K562 (cell line): ENCODE measurements around the gene CAPN8. TPM values are rescaled to one million over a fixed set of nuclear protein-coding genes. Genes with fewer than 3 reads are reported as not detected.
A peak's percentile ranks its signal among the peaks of the same experiment; 100 is the strongest.

Source experiments
- CBFA2T3 ChIP-seq: fragments of 450-650 bp; IDR thresholded peaks from 2 replicates; pipeline ENCODE4 v1.6.1; 2017
- HDAC3 ChIP-seq: fragments of 450-650 bp; IDR thresholded peaks from 2 replicates; pipeline ENCODE4 v1.6.1; 2018; ENCODE audit warnings: borderline replicate concordance, mild to moderate bottlenecking, moderate library complexity; ENCODE audit not compliant: partially characterized antibody
- MTA1 ChIP-seq: fragments of 450-650 bp; IDR thresholded peaks from 2 replicates; pipeline ENCODE4 v1.6.1; 2017; ENCODE audit warnings: borderline replicate concordance
- PYGO2 ChIP-seq: fragments of 450-650 bp; IDR thresholded peaks from 2 replicates; pipeline ENCODE4 v1.6.1; 2016; ENCODE audit warnings: mild to moderate bottlenecking, missing genetic modification characterization, moderate library complexity, missing compliant biosample characterization
- STAT5A ChIP-seq: IDR thresholded peaks from 2 replicates; pipeline ENCODE4 v1.6.1; 2012; ENCODE audit warnings: low read length, inconsistent platforms, borderline replicate concordance
- TCF7 ChIP-seq: sonication (generic); IDR thresholded peaks from 2 replicates; pipeline ENCODE4 v1.6.1; 2016; ENCODE audit warnings: antibody characterized with exemption, borderline replicate concordance
- TEAD4 ChIP-seq, 2 experiments: sonication (generic) in 1 of 2; formaldehyde crosslinking in 1 of 2; IDR thresholded peaks; 2 replicates each; pipeline versions ENCODE4 v1.6.1 to v1.8.0; 2012 to 2022; ENCODE audit warnings: borderline replicate concordance in 1 of 2, inconsistent platforms in 1 of 2, low read length in 1 of 2, mild to moderate bottlenecking in 1 of 2, missing genetic modification reagents in 1 of 2
- ZBTB8A ChIP-seq: fragments of 450-650 bp; IDR thresholded peaks from 2 replicates; pipeline ENCODE4 v1.6.1; 2018; ENCODE audit warnings: mild to moderate bottlenecking, moderate library complexity; ENCODE audit not compliant: partially characterized antibody
- ZNF165 ChIP-seq: fragments of 250-450 bp; sonication (Bioruptor Pico); IDR thresholded peaks from 2 replicates; pipeline ENCODE4 v1.4.0; 2020; ENCODE audit warnings: borderline replicate concordance
- ZNF175 ChIP-seq: fragments of 200-800 bp; sonication (Bioruptor generic); IDR thresholded peaks from 2 replicates; pipeline ENCODE4 v1.6.1; 2016; ENCODE audit warnings: low read depth, mild to moderate bottlenecking, missing genetic modification characterization, missing compliant biosample characterization
- ZZZ3 ChIP-seq: fragments of 450-650 bp; IDR thresholded peaks from 2 replicates; pipeline ENCODE4 v1.6.1; 2016; ENCODE audit warnings: antibody characterized with exemption, mild to moderate bottlenecking, moderate library complexity
- polyA plus RNA-seq, 8 experiments: library from polyadenylated mRNA; depleted of rRNA in 4 of 8; stranded (reverse) in 5 of 8; unstranded in 3 of 8; fragments of >200 nt; fragmentation: Nextera tagmentation in 2 of 8; fragmentation: Illumina TruSeq in 1 of 8; extraction: Ambion mirVana in 2 of 8; extraction: Trizol in 1 of 8; gene quantifications; 2 replicates each; pipeline versions ENCODE4 v1.2.1 to v1.2.3, GENCODE V29; 2011 to 2014; ENCODE audit warnings: inconsistent platforms in 1 of 8, missing spikeins in 1 of 8
- total RNA-seq, 7 experiments: library from RNA; depleted of rRNA in 6 of 7; stranded (reverse); fragments of >200 nt in 6 of 7; fragmentation: Illumina TruSeq in 2 of 7; extraction: Trizol in 2 of 7; gene quantifications; 2 replicates each; pipeline versions ENCODE4 v1.2.1 to v1.2.3, GENCODE V29; 2011 to 2021; ENCODE audit warnings: low replicate concordance in 1 of 7
- TF ChIP-seq, protein P1 (sequence below): fragments of 450-650 bp; IDR thresholded peaks from 2 replicates; pipeline ENCODE4 v1.6.1; 2017; ENCODE audit warnings: antibody characterized with exemption
- TF ChIP-seq, protein P2 (sequence below): sonication (generic); formaldehyde crosslinking; IDR thresholded peaks from 2 replicates; pipeline ENCODE4 v1.8.1; 2023; ENCODE audit warnings: mild to moderate bottlenecking, missing genetic modification reagents
- TF ChIP-seq, protein P3 (sequence below): sonication (generic); formaldehyde crosslinking; IDR thresholded peaks from 2 replicates; pipeline ENCODE4 v1.8.0; 2022; ENCODE audit warnings: mild to moderate bottlenecking, missing genetic modification reagents
- TF ChIP-seq, protein P4 (sequence below): fragments of 150-350 bp; conservative IDR thresholded peaks from 2 replicates; pipeline ENCODE4 v1.6.1; 2014; ENCODE audit warnings: low read length
- TF ChIP-seq, protein P5 (sequence below): fragments of 250-450 bp; sonication (Bioruptor Pico); IDR thresholded peaks from 2 replicates; pipeline ENCODE4 v1.4.0; 2020; ENCODE audit warnings: mild to moderate bottlenecking, moderate library complexity, borderline replicate concordance

CAPN8 gene
- total and polyA plus RNA-seq, 9 of the 15 experiments (the other 6 are each of a cell fraction or from before 2014, with no cell fraction given) = 0.06 TPM; not detected in 8

DNA sequence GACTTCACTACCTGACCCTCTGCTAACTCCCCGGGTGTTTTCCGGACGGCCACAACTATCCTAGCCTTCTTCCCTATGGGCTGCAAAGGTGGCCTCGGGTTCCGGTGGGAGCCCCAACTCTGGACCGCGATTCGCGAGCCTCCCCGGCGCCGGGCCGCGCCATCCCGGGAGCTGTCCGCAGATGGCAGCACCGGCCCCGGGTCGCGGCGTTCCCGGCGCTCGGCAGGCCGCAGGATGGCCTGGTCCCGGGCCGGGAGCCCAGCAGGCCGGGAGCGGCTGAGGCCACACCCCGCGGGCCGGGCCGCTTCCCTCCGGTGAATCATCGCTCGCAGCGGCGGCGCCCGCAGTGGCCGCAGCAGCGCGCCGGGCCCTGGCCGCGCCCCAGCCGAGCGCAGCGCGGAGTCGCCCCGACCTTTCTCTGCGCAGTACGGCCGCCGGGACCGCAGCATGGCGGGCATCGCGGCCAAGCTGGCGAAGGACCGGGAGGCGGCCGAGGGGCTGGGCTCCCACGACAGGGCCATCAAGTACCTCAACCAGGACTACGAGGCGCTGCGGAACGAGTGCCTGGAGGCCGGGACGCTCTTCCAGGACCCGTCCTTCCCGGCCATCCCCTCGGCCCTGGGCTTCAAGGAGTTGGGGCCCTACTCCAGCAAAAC is 46.8 kb upstream of the CAPN8 start, which contains the start of gene CAPN2 (continued):
- TF ChIP-seq TEAD4 (IDR thresholded peaks at IDR 0.05; ENCODE audit: low read length) = no peak
- no peak for TF ChIP-seq TEAD4 (CRISPR knock-in tag; IDR thresholded peaks at IDR 0.05; ENCODE audit: borderline replicate concordance)
- no peak for TF ChIP-seq PYGO2 (tag)
- TF ChIP-seq TCF7 = no peak
- no peak for TF ChIP-seq ZBTB8A
- TF ChIP-seq, protein P1, sequence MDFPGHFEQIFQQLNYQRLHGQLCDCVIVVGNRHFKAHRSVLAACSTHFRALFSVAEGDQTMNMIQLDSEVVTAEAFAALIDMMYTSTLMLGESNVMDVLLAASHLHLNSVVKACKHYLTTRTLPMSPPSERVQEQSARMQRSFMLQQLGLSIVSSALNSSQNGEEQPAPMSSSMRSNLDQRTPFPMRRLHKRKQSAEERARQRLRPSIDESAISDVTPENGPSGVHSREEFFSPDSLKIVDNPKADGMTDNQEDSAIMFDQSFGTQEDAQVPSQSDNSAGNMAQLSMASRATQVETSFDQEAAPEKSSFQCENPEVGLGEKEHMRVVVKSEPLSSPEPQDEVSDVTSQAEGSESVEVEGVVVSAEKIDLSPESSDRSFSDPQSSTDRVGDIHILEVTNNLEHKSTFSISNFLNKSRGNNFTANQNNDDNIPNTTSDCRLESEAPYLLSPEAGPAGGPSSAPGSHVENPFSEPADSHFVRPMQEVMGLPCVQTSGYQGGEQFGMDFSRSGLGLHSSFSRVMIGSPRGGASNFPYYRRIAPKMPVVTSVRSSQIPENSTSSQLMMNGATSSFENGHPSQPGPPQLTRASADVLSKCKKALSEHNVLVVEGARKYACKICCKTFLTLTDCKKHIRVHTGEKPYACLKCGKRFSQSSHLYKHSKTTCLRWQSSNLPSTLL = no peak
- TF ChIP-seq, protein P2, sequence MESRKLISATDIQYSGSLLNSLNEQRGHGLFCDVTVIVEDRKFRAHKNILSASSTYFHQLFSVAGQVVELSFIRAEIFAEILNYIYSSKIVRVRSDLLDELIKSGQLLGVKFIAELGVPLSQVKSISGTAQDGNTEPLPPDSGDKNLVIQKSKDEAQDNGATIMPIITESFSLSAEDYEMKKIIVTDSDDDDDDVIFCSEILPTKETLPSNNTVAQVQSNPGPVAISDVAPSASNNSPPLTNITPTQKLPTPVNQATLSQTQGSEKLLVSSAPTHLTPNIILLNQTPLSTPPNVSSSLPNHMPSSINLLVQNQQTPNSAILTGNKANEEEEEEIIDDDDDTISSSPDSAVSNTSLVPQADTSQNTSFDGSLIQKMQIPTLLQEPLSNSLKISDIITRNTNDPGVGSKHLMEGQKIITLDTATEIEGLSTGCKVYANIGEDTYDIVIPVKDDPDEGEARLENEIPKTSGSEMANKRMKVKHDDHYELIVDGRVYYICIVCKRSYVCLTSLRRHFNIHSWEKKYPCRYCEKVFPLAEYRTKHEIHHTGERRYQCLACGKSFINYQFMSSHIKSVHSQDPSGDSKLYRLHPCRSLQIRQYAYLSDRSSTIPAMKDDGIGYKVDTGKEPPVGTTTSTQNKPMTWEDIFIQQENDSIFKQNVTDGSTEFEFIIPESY (CRISPR knock-in tag) = peak; percentile 94
- TF ChIP-seq, protein P3, sequence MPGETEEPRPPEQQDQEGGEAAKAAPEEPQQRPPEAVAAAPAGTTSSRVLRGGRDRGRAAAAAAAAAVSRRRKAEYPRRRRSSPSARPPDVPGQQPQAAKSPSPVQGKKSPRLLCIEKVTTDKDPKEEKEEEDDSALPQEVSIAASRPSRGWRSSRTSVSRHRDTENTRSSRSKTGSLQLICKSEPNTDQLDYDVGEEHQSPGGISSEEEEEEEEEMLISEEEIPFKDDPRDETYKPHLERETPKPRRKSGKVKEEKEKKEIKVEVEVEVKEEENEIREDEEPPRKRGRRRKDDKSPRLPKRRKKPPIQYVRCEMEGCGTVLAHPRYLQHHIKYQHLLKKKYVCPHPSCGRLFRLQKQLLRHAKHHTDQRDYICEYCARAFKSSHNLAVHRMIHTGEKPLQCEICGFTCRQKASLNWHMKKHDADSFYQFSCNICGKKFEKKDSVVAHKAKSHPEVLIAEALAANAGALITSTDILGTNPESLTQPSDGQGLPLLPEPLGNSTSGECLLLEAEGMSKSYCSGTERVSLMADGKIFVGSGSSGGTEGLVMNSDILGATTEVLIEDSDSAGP (CRISPR knock-in tag) = no peak
- TF ChIP-seq, protein P4, sequence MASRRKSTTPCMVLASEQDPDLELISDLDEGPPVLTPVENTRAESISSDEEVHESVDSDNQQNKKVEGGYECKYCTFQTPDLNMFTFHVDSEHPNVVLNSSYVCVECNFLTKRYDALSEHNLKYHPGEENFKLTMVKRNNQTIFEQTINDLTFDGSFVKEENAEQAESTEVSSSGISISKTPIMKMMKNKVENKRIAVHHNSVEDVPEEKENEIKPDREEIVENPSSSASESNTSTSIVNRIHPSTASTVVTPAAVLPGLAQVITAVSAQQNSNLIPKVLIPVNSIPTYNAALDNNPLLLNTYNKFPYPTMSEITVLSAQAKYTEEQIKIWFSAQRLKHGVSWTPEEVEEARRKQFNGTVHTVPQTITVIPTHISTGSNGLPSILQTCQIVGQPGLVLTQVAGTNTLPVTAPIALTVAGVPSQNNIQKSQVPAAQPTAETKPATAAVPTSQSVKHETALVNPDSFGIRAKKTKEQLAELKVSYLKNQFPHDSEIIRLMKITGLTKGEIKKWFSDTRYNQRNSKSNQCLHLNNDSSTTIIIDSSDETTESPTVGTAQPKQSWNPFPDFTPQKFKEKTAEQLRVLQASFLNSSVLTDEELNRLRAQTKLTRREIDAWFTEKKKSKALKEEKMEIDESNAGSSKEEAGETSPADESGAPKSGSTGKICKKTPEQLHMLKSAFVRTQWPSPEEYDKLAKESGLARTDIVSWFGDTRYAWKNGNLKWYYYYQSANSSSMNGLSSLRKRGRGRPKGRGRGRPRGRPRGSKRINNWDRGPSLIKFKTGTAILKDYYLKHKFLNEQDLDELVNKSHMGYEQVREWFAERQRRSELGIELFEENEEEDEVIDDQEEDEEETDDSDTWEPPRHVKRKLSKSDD = 0 out of 2 replicates have a peak, but pooled peaks have one; percentile 58
- TF ChIP-seq ZNF165 = 0 out of 2 replicates have a peak, but pooled peaks have one; percentile 13
- TF ChIP-seq, protein P5, sequence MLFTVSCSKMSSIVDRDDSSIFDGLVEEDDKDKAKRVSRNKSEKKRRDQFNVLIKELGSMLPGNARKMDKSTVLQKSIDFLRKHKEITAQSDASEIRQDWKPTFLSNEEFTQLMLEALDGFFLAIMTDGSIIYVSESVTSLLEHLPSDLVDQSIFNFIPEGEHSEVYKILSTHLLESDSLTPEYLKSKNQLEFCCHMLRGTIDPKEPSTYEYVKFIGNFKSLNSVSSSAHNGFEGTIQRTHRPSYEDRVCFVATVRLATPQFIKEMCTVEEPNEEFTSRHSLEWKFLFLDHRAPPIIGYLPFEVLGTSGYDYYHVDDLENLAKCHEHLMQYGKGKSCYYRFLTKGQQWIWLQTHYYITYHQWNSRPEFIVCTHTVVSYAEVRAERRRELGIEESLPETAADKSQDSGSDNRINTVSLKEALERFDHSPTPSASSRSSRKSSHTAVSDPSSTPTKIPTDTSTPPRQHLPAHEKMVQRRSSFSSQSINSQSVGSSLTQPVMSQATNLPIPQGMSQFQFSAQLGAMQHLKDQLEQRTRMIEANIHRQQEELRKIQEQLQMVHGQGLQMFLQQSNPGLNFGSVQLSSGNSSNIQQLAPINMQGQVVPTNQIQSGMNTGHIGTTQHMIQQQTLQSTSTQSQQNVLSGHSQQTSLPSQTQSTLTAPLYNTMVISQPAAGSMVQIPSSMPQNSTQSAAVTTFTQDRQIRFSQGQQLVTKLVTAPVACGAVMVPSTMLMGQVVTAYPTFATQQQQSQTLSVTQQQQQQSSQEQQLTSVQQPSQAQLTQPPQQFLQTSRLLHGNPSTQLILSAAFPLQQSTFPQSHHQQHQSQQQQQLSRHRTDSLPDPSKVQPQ (CRISPR knock-in tag) = peak; percentile 15; the same call in 1 of the 2 replicates
- TF ChIP-seq ZNF175 = no peak
- TF ChIP-seq STAT5A = no peak
- no peak for TF ChIP-seq MTA1
- no peak for TF ChIP-seq HDAC3
- no peak for TF ChIP-seq CBFA2T3
- no peak for TF ChIP-seq ZZZ3
